NCI-H526 (cell line): Measurements from ENCODE around the gene HMCN2.

Source experiments
- DNase-seq, 2 experiments: peaks; one replicate each; lab custom pipeline; 2025; lab: John Stamatoyannopoulos, UW

HMCN2 gene

GRCh38 chr9:130451509-130452388 lies 186.2 kb downstream of the HMCN2 start:
- peak; percentile 20 to 31 for DNase-seq

- DNase-seq: no peak
Observed at GRCh38 chr9:130452835-130453234, 187.3 kb downstream of the HMCN2 start.

GRCh38 chr9:130453487-130453886 lies 187.9 kb downstream of the HMCN2 start:
- no peak for DNase-seq

- no peak for DNase-seq
Observed at GRCh38 chr9:130454096-130454811, 188.7 kb downstream of the HMCN2 start.

- no peak for DNase-seq
Observed at GRCh38 chr9:130454812-130455325, 189.3 kb downstream of the HMCN2 start.

GRCh38 chr9:130458027-130458803 lies 192.7 kb downstream of the HMCN2 start:
- DNase-seq: no peak

GRCh38 chr9:130458804-130459067 lies 193.2 kb downstream of the HMCN2 start:
- no peak for DNase-seq

GRCh38 chr9:130459151-130459550 lies 193.6 kb downstream of the HMCN2 start:
- DNase-seq: no peak

GRCh38 chr9:130459941-130460669 lies 194.5 kb downstream of the HMCN2 start:
- no peak for DNase-seq

GRCh38 chr9:130461218-130461630 lies 195.7 kb downstream of the HMCN2 start:
- peak in 1 of 2 experiments; percentile 44 for DNase-seq

GRCh38 chr9:130461731-130462130 lies 196.2 kb downstream of the HMCN2 start:
- DNase-seq: no peak

GRCh38 chr9:130462685-130463540 lies 197.4 kb downstream of the HMCN2 start:
- peak in 1 of 2 experiments; percentile 9 for DNase-seq

- no peak for DNase-seq
Observed at GRCh38 chr9:130463763-130464745, 198.5 kb downstream of the HMCN2 start.

GRCh38 chr9:130465383-130466096 lies 200.0 kb downstream of the HMCN2 start:
- no peak for DNase-seq

- DNase-seq: no peak
Observed at GRCh38 chr9:130466537-130467217, 201.1 kb downstream of the HMCN2 start.

- DNase-seq: no peak
Observed at GRCh38 chr9:130467316-130467715, 201.8 kb downstream of the HMCN2 start.

GRCh38 chr9:130468566-130468965 lies 203.0 kb downstream of the HMCN2 start:
- DNase-seq: no peak

- DNase-seq: no peak
Observed at GRCh38 chr9:130470269-130470668, 204.7 kb downstream of the HMCN2 start.
